Activated T-cell treated with anti-CD3 and anti-CD28 coated beads, Interleukin-2, amount 50 U/mL, for 1 hour (primary cell): ENCODE results near the gene TMEM94.
"Not testable (repeated sequence)": the region's sequence is repeated elsewhere in the genome, so short reads cannot be mapped to it uniquely, and the experiment has no call there.

ENCODE experiments used
- DNase-seq: peaks from one replicate; pipeline ENCODE4 v3.0.0-alpha.2; 2020

The TMEM94 gene

GRCh38 chr17:75477490-75477862 lies 21.0 kb downstream of the TMEM94 start:
- not testable (repeated sequence) for DNase-seq

GRCh38 chr17:75478508-75478907 lies 22.1 kb downstream of the TMEM94 start:
- DNase-seq = no peak

GRCh38 chr17:75480281-75480680 lies 23.8 kb downstream of the TMEM94 start:
- DNase-seq = no peak

GRCh38 chr17:75481194-75482068 lies 25.0 kb downstream of the TMEM94 start:
- DNase-seq = no peak

GRCh38 chr17:75482098-75482942 lies 25.9 kb downstream of the TMEM94 start:
- DNase-seq = no peak

- DNase-seq = no peak
These were observed 29.3 kb downstream of the TMEM94 start for GRCh38 chr17:75485688-75486087.

- no peak for DNase-seq
These were observed 29.7 kb downstream of the TMEM94 start for GRCh38 chr17:75486151-75486550.

GRCh38 chr17:75486951-75487350 lies 30.5 kb downstream of the TMEM94 start:
- no peak for DNase-seq

GRCh38 chr17:75487351-75488070 lies 31.1 kb downstream of the TMEM94 start:
- DNase-seq = peak; percentile 48

GRCh38 chr17:75488693-75489510 lies 32.5 kb downstream of the TMEM94 start:
- no peak for DNase-seq

- no peak for DNase-seq
These were observed 33.1 kb downstream of the TMEM94 start for GRCh38 chr17:75489511-75489955.

GRCh38 chr17:75490173-75490743 lies 33.8 kb downstream of the TMEM94 start:
- no peak for DNase-seq

GRCh38 chr17:75490953-75491649 lies 34.7 kb downstream of the TMEM94 start:
- DNase-seq = no peak

GRCh38 chr17:75491680-75492079 lies 35.2 kb downstream of the TMEM94 start:
- no peak for DNase-seq

- DNase-seq = no peak
These were observed 36.2 kb downstream of the TMEM94 start for GRCh38 chr17:75492555-75493168.

GRCh38 chr17:75493476-75494129 lies 37.2 kb downstream of the TMEM94 start:
- no peak for DNase-seq

- DNase-seq = no peak
These were observed 38.0 kb downstream of the TMEM94 start for GRCh38 chr17:75494326-75494877.

GRCh38 chr17:75496005-75496404 lies 39.6 kb downstream of the TMEM94 start:
- no peak for DNase-seq

- no peak for DNase-seq
These were observed 41.7 kb downstream of the TMEM94 start for GRCh38 chr17:75498039-75498725.
